ENCODE data around the gene GOLGA2.
"Not testable (repeated sequence)": the region's sequence is repeated elsewhere in the genome, so short reads cannot be mapped to it uniquely, and the experiment has no call there.

The GOLGA2 gene

GRCh38 chr9:128244091-128244836, 31.5 kb downstream of the GOLGA2 start:
- H3K27ac Mint-ChIP-seq, result no peak overlapping the region
- H3K4me3 Mint-ChIP-seq, result no peak overlapping the region
- H3K9me3 Mint-ChIP-seq, result no peaks in the 10 kb centered on the region
- peaks cover 16% of the 10 kb centered on the region for H3K4me1 Mint-ChIP-seq
- DNase-seq (ENCODE audit: low spot score in 2 of 2), result no peak
- ATAC-seq, result no peak
- H3K36me3 Mint-ChIP-seq, result no peaks in the 10 kb centered on the region

DNA sequence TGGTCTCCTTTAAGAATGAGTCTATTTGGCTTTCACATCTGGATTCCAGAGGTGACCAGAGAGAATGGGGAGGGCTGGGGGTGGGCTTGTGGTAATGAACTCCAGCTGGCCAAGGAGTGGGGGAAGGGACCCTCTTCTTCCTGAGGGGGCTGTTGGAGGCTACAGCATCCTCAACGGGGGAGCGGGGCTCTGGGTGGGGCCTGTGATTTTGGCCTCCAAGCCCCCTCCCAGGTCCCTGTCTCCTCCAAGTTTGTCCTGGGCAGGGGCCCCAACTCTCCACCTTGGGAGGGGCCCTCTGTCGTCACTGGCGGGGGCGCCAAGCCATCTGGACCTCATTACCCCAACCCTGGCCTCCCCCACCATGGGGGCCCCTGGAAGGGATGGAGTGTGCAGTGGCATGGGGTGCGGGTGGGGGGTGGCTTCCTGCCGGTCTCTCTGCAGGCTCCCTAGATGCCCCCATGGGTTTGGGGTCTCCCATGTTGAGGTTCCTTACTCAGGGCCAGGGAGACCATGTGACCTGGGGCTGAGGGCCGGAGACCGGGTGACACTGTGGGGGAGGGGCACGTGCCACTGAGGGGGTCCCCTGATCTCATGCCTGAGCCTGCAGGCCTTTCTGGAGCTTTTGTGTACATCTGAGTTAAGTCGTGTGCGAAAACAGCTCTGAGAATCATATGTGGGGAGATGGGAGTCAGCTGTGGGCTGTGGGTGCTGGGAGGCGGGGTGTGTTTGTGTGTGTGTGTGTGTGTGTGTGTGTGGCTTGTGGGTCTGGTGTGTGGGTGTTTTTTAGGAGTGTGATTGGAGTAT, 32.4 kb downstream of the GOLGA2 start:
- Mint-ChIP-seq H3K36me3 (no peaks in the 10 kb centered on the region), H3K4me1 (peaks cover 16% of the 10 kb centered on the region), H3K9me3 (no peaks in the 10 kb centered on the region), H3K4me3 (no peak overlapping the region), H3K27ac (no peak overlapping the region)
- ATAC-seq (no peak), DNase-seq (ENCODE audit: low spot score in 2 of 2) (no peak)

DNA sequence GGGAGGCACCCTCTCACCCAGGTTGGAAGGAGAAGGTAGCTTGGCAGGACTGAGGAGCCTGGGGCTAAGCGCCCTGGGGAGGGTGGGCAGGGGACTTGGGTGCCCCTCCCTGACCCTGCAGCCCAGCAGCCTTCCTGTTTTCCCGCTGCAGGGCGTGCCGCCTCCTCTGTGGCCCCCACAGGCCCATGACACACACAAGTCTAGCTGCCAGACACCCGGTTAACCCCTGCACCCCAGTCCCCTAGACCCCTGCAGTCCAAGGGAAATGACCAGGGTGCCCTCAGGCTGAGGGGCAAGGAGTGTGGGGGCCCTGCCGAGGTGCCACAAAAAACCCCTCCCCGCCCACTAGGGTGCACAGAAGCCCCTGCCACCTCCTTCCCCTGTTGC, 33.0 kb downstream of the GOLGA2 start:
- Mint-ChIP-seq H3K9me3 (no peaks in the 10 kb centered on the region), H3K4me1 (peaks cover 16% of the 10 kb centered on the region), H3K36me3 (no peaks in the 10 kb centered on the region)

DNA sequence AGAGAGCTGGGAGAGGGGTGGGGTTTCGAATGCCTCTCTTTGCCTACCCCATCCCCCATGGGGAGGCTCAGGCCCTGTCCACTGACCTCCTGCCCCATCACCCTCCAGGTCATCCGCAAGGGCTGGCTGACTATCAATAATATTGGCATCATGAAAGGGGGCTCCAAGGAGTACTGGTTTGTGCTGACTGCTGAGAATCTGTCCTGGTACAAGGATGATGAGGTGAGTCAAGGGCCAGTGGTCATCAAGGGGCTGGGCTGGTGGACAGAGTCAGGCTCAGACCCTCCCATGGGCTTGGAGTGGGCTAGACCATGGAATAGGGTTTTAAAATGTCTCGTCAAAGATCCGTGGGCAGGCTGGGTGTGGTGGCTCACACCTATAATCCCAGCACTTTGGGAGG, 33.7 kb downstream of the GOLGA2 start:
- H3K36me3 Mint-ChIP-seq, result no peaks in the 10 kb centered on the region
- H3K4me3 Mint-ChIP-seq, result no peak overlapping the region
- no peaks in the 10 kb centered on the region for H3K9me3 Mint-ChIP-seq
- H3K27ac Mint-ChIP-seq, result no peak overlapping the region
- ATAC-seq (no peak), DNase-seq (ENCODE audit: low spot score in 2 of 2) (no peak)
- peaks cover 16% of the 10 kb centered on the region for H3K4me1 Mint-ChIP-seq

More for the DNA sequence above, 33.0 kb downstream of the GOLGA2 start:
- DNase-seq (ENCODE audit: low spot score in 2 of 2) (no peak), ATAC-seq (no peak)
- H3K27ac Mint-ChIP-seq, result no peak overlapping the region
- no peak overlapping the region for H3K4me3 Mint-ChIP-seq

- no peak overlapping the region for H3K4me3 Mint-ChIP-seq
- ATAC-seq (no peak), DNase-seq (ENCODE audit: low spot score in 2 of 2) (no peak)
- no peak overlapping the region for H3K27ac Mint-ChIP-seq
- H3K9me3 Mint-ChIP-seq, result no peaks in the 10 kb centered on the region
- H3K4me1 Mint-ChIP-seq, result no peaks in the 10 kb centered on the region
- no peaks in the 10 kb centered on the region for H3K36me3 Mint-ChIP-seq
These were observed 41.9 kb downstream of the GOLGA2 start for GRCh38 chr9:128233817-128234406.

GRCh38 chr9:128232528-128233428, 43.0 kb downstream of the GOLGA2 start:
- no peaks in the 10 kb centered on the region for H3K4me1 Mint-ChIP-seq
- DNase-seq (ENCODE audit: low spot score in 2 of 2) (no peak), ATAC-seq (no peak)
- H3K9me3 Mint-ChIP-seq, result no peaks in the 10 kb centered on the region
- H3K4me3 Mint-ChIP-seq, result no peak overlapping the region
- no peak overlapping the region for H3K27ac Mint-ChIP-seq
- no peaks in the 10 kb centered on the region for H3K36me3 Mint-ChIP-seq

GRCh38 chr9:128231638-128232527, 43.9 kb downstream of the GOLGA2 start:
- Mint-ChIP-seq H3K9me3 (no peaks in the 10 kb centered on the region), H3K4me1 (no peaks in the 10 kb centered on the region), H3K27ac (no peak overlapping the region), H3K4me3 (no peak overlapping the region), H3K36me3 (no peaks in the 10 kb centered on the region)
- no peak for ATAC-seq
- DNase-seq (ENCODE audit: low spot score in 2 of 2), result no peak

DNA sequence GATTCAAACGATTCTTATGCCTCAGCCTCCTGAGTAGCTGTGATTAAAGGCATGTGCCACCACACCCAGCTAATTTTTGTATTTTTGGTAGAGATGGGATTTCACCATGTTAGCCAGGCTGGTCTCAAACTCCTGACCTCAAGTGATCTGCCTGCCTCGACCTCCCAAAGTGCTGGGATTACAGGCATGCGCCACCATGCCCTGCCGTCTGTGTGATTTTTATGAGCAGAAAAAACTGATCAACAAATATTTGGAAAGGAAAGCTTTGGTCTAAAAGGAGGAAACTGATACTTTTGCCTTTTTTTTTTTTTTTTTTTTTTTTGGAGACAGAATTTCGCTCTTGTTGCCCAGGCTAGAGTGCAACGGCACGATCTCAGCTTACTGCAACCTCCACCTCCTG, 44.9 kb downstream of the GOLGA2 start:
- not testable (repeated sequence) for H3K27ac Mint-ChIP-seq; ATAC-seq; H3K4me3 Mint-ChIP-seq; H3K9me3 Mint-ChIP-seq; DNase-seq (ENCODE audit: low spot score in 2 of 2); H3K36me3 Mint-ChIP-seq; H3K4me1 Mint-ChIP-seq

DNA sequence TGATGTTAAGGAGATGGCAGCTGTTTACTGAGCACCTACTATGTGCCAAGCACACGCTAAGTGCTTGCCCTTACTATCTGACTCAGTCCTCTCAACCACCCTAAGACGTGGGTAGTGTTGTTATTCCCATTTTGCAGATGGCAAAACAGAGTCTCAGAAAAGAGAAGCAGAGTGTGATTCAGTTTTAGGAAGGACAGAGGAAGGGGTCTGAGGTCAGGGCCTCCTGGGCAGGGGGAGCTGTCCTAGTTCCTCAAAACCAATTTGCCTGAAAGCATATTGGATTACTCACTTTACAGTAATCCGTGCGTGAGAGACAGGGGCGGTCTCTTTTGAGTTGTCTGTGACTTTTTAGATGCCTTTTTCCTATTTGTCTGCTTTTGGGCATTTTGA, 49.4 kb downstream of the GOLGA2 start:
- no peak for ATAC-seq
- Mint-ChIP-seq H3K9me3 (no peaks in the 10 kb centered on the region), H3K36me3 (no peaks in the 10 kb centered on the region), H3K4me1 (no peaks in the 10 kb centered on the region), H3K4me3 (no peak overlapping the region), H3K27ac (no peak overlapping the region)
- DNase-seq (ENCODE audit: low spot score in 2 of 2), result no peak

DNA sequence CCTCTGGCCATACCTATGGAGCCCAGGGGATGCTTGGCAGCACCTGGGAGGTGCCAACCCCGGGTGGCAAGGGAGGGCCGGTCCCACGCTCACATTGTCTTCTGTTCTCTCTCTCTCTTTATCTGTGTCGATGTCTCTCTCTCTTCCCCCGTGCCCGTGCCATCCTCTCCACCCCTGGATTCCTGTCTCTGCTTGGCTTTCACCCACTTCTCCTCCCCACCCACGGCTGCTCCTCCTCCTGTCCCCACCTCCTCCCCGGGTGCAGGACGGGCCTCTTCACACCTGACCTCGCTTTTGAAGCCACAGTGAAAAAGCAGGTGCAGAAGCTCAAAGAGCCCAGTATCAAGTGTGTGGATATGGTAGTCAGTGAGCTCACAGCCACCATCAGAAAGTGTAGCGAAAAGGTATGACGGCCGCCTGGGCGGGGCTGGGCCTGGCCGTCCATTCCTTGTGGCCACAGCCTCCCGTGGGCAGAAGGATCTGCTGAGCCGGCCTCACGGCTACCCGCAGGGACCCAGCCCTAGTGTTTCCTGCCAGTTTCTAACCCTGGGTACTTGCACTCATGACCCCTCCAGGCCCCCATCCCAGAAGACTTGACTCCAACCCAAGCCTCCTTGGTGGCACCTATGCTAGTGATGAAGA, 49.9 kb downstream of the GOLGA2 start:
- no peak overlapping the region for H3K4me3 Mint-ChIP-seq
- no peaks in the 10 kb centered on the region for H3K9me3 Mint-ChIP-seq
- ATAC-seq, result no peak
- no peak for DNase-seq (ENCODE audit: low spot score in 2 of 2)
- H3K4me1 Mint-ChIP-seq, result no peaks in the 10 kb centered on the region
- no peak overlapping the region for H3K27ac Mint-ChIP-seq
- H3K36me3 Mint-ChIP-seq, result no peaks in the 10 kb centered on the region

DNA sequence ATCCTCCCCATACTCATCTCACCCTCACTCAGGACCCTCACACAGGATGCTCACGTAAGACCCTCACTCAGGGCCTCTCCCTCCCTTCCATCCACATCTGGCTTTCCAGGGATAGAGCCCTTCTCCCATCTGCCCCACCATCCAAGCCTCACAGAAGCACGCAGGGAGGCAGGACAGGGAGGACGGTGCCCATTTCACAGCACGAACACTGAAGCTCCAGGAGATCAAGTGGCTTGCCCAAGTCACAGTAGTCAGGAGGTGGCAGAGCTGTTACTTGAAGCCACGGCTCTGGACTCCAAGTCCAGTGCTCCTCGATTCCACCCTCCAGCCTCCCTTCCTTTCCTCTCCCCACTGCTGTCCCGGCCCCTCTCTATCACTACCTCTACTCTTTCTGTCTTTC, 50.9 kb downstream of the GOLGA2 start:
- ATAC-seq (no peak), DNase-seq (ENCODE audit: low spot score in 2 of 2) (no peak)
- Mint-ChIP-seq H3K9me3 (no peaks in the 10 kb centered on the region), H3K4me3 (no peak overlapping the region), H3K27ac (no peak overlapping the region), H3K36me3 (no peaks in the 10 kb centered on the region), H3K4me1 (no peaks in the 10 kb centered on the region)

DNA sequence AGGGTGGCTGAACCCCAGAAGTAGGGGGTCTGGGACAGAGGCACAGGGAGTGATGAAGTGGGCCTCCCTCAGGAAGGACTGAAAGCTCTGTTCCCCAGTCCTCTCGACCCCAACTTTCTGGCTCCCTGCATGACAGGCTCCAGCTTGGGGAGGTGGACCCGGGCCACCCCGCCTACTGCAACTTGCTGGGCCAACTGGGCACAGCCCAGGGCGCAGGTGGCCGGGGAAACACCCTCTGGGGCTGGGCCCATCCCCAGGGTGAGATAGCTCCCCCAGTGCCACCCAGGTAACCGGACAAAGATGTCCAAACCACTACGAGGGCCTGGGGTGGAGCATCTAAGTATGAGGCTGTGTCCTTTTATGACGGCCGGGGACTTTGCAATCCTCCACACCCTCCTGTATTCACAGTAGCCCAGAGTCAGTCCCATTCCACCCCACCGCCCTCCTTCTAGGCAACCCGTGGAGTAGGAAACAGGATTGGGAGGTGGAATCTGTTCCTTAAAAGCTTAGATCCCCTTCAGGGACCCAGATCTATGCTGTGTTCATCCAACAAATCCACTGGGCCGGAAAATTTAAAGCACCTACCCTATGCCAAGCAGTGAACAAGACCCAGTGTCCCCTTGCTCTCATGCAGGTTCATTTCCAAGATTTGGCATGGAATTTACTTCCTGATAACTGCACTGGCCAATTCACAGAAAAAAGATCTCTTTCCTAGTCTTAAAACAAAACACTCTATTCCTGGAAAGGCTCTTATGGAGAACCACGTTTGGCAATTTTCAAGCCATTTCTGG, 52.7 kb downstream of the GOLGA2 start:
- peaks cover 9% of the 10 kb centered on the region for H3K4me1 Mint-ChIP-seq
- H3K9me3 Mint-ChIP-seq, result no peaks in the 10 kb centered on the region
- no peak overlapping the region for H3K27ac Mint-ChIP-seq
- no peak for DNase-seq (ENCODE audit: low spot score in 2 of 2)
- no peak for ATAC-seq
- H3K36me3 Mint-ChIP-seq, result no peaks in the 10 kb centered on the region
- H3K4me3 Mint-ChIP-seq, result no peak overlapping the region

DNA sequence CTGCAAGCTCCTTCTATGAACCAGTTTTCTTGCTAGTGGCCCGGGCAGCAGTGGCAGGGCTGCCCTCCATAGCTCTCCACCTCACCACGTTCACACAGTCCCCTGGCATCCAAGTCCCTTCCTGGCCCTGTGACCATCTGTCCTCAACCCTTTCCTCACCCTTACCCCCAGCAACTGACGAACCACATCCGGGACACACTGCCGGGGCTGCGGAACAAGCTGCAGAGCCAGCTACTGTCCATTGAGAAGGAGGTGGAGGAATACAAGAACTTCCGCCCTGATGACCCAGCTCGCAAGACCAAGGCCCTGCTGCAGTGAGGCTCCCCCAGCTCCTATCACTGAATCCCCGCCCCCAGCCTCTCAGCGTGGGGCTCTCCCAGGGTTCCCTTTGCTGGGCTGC, 53.8 kb downstream of the GOLGA2 start:
- Mint-ChIP-seq H3K36me3 (no peaks in the 10 kb centered on the region), H3K9me3 (no peaks in the 10 kb centered on the region), H3K27ac (no peak overlapping the region), H3K4me1 (peaks cover 11% of the 10 kb centered on the region), H3K4me3 (no peak overlapping the region)
- DNase-seq (ENCODE audit: low spot score in 2 of 2) (no peak), ATAC-seq (no peak)

Data from stimulated activated effector memory CD8-positive, alpha-beta T cell treated with anti-CD3 and anti-CD28 coated beads, Interleukin-12 subunit alpha, Interleukin-12 subunit beta, amount 100 ng/mL, for 72 hours (primary cell).